ENCODE measurements around the gene PVALB.
A peak's percentile ranks its signal among the peaks of the same experiment; 100 is the strongest.

The PVALB gene

GRCh38 chr22:36759481-36760159 lies 57.2 kb downstream of the PVALB start:
- H3K4me2 ChIP-seq (ENCODE audit: low read length), result no peak overlapping the region

GRCh38 chr22:36758792-36759271 lies 58.0 kb downstream of the PVALB start:
- no peaks in the 10 kb centered on the region for H3K9me3 ChIP-seq (ENCODE audit: control insufficient read depth, insufficient read depth, low read length)
- H3K27ac ChIP-seq (ENCODE audit: low read depth, low read length), result no peak overlapping the region
- no peaks in the 10 kb centered on the region for H3K9me2 ChIP-seq (replicated peaks; ENCODE audit: control insufficient read depth, low read length)
- no peak overlapping the region for H3K4me3 ChIP-seq (ENCODE audit: low read length)
- H3K36me3 ChIP-seq (ENCODE audit: control insufficient read depth, low read length), result no peaks in the 10 kb centered on the region; the same call in 1 of the 2 replicates
- no peaks in the 10 kb centered on the region for H3K79me2 ChIP-seq (ENCODE audit: control insufficient read depth, low read length)
- TF ChIP-seq CTCF (IDR thresholded peaks at IDR 0.05; ENCODE audit: low read depth, low read length, poor library complexity, severe bottlenecking), result no peak
- H3K4me1 ChIP-seq (ENCODE audit: control insufficient read depth, low read length), result no peaks in the 10 kb centered on the region
- H3K4me2 ChIP-seq (ENCODE audit: low read length), result no peak overlapping the region
- no peaks in the 10 kb centered on the region for H3F3A ChIP-seq (ENCODE audit: control insufficient read depth, insufficient read depth)
- H4K20me1 ChIP-seq (ENCODE audit: control insufficient read depth, insufficient read depth, low read depth, low read length), result no peaks in the 10 kb centered on the region
- H3K27me3 ChIP-seq (ENCODE audit: control insufficient read depth, low read length), result no peaks in the 10 kb centered on the region

More at GRCh38 chr22:36759481-36760159, 57.2 kb downstream of the PVALB start:
- H3F3A ChIP-seq (ENCODE audit: control insufficient read depth, insufficient read depth), result no peaks in the 10 kb centered on the region
- H3K9me2 ChIP-seq (replicated peaks; ENCODE audit: control insufficient read depth, low read length), result no peaks in the 10 kb centered on the region
- no peak overlapping the region for H3K4me3 ChIP-seq (ENCODE audit: low read length)
- no peaks in the 10 kb centered on the region; the same call in 1 of the 2 replicates for H3K36me3 ChIP-seq (ENCODE audit: control insufficient read depth, low read length)
- no peak overlapping the region for H3K27ac ChIP-seq (ENCODE audit: low read depth, low read length)
- no peaks in the 10 kb centered on the region for H3K4me1 ChIP-seq (ENCODE audit: control insufficient read depth, low read length)
- no peaks in the 10 kb centered on the region for H3K27me3 ChIP-seq (ENCODE audit: control insufficient read depth, low read length)
- TF ChIP-seq CTCF (IDR thresholded peaks at IDR 0.05; ENCODE audit: low read depth, low read length, poor library complexity, severe bottlenecking), result no peak
- no peak for TF ChIP-seq EZH2phosphoT487 (IDR thresholded peaks at IDR 0.05; ENCODE audit: borderline replicate concordance, low read length)
- H3K79me2 ChIP-seq (ENCODE audit: control insufficient read depth, low read length), result no peaks in the 10 kb centered on the region
- no peaks in the 10 kb centered on the region for H4K20me1 ChIP-seq (ENCODE audit: control insufficient read depth, insufficient read depth, low read depth, low read length)
- no peaks in the 10 kb centered on the region for H3K9me3 ChIP-seq (ENCODE audit: control insufficient read depth, insufficient read depth, low read length)

GRCh38 chr22:36757668-36758211 lies 59.1 kb downstream of the PVALB start:
- H4K20me1 ChIP-seq (ENCODE audit: control insufficient read depth, insufficient read depth, low read depth, low read length), result no peaks in the 10 kb centered on the region
- no peaks in the 10 kb centered on the region for H3K79me2 ChIP-seq (ENCODE audit: control insufficient read depth, low read length)
- H3K27me3 ChIP-seq (ENCODE audit: control insufficient read depth, low read length), result peaks cover 10% of the 10 kb centered on the region
- H3K27ac ChIP-seq (ENCODE audit: low read depth, low read length), result no peak overlapping the region
- TF ChIP-seq EZH2phosphoT487 (IDR thresholded peaks at IDR 0.05; ENCODE audit: borderline replicate concordance, low read length) (no peak), CTCF (IDR thresholded peaks at IDR 0.05; ENCODE audit: low read depth, low read length, poor library complexity, severe bottlenecking) (peak; percentile 87)
- H3K4me3 ChIP-seq (ENCODE audit: low read length), result no peak overlapping the region
- H3K4me2 ChIP-seq (ENCODE audit: low read length), result no peak overlapping the region
- H3K9me2 ChIP-seq (replicated peaks; ENCODE audit: control insufficient read depth, low read length), result no peaks in the 10 kb centered on the region
- no peaks in the 10 kb centered on the region for H3K9me3 ChIP-seq (ENCODE audit: control insufficient read depth, insufficient read depth, low read length)
- H3K36me3 ChIP-seq (ENCODE audit: control insufficient read depth, low read length), result no peaks in the 10 kb centered on the region; the same call in 1 of the 2 replicates
- H3K4me1 ChIP-seq (ENCODE audit: control insufficient read depth, low read length), result no peaks in the 10 kb centered on the region
- H3F3A ChIP-seq (ENCODE audit: control insufficient read depth, insufficient read depth), result no peaks in the 10 kb centered on the region
